AML-193 (cell line): Measurements from ENCODE around the gene MAP1A.
"Not testable (repeated sequence)": the region's sequence is repeated elsewhere in the genome, so short reads cannot be mapped to it uniquely, and the experiment has no call there.

Source experiments
- DNase-seq, 2 experiments: peaks; one replicate each; lab custom pipeline; 2025; lab: John Stamatoyannopoulos, UW

MAP1A gene

GRCh38 chr15:43529587-43530345 is 12.4 kb downstream of the MAP1A start:
- no peak for DNase-seq

GRCh38 chr15:43531018-43531670 is 13.7 kb downstream of the MAP1A start:
- DNase-seq: no peak

DNA sequence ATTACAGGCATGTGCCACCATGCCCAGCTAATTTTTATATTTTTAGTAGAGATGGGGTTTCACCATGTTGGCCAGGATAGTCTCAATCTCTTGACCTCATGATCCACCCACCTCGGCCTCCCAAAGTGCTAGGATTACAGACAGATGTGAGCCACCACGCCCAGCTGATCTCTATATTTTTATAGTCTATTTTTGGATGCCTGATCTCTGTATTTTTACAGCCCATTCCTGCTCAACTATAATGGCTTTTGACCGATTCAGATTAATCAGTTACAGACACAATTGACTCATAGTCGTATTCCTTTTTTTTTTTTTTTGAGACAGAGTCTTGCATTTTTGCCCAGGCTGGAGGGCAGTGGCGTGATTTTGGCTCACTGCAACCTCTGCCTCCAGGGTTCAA is 15.4 kb downstream of the MAP1A start:
- not testable (repeated sequence) for DNase-seq

GRCh38 chr15:43534897-43535296 is 17.5 kb downstream of the MAP1A start:
- no peak for DNase-seq

DNA sequence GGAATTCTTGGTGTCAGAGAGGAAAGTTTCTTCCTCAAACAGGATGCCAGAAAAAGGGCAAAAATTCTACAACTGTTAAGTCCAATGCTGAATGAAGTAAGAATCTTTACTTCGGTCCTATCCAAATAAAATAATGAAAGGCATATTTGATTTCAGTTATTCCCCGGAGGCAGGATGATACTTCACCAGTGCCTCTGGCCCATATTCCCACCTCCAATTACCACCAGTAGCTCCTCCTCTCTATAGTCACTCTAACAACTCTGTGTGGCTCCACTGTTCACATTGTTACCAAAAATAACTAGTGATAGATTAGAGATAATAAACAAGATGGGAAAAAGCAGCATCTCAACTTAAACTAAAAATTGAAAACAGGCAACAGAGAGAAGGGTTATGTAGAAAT is 20.7 kb downstream of the MAP1A start:
- DNase-seq: no peak

GRCh38 chr15:43541785-43542184 is 24.4 kb downstream of the MAP1A start:
- peak in 1 of 2 experiments; percentile 11 for DNase-seq

DNA sequence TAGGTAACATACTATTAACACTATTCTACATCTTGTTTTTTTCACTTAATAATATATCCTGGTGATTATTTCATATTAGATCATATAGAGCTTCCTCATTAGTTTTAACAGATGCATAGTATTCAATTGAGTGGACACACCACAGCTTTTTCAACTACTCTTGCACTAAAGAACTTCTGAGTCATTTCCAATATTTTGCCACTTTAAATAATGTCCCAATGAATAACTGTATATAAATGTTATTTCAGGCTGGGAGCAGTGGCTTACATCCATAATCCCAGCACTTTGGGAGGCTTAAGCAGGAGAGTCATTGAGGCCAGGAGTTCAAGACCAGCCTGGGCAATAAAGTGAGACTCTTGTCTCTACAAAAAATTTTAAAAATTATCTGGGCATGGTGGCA is 26.9 kb downstream of the MAP1A start:
- DNase-seq: no peak

GRCh38 chr15:43545426-43545825 is 28.0 kb downstream of the MAP1A start:
- no peak for DNase-seq

DNA sequence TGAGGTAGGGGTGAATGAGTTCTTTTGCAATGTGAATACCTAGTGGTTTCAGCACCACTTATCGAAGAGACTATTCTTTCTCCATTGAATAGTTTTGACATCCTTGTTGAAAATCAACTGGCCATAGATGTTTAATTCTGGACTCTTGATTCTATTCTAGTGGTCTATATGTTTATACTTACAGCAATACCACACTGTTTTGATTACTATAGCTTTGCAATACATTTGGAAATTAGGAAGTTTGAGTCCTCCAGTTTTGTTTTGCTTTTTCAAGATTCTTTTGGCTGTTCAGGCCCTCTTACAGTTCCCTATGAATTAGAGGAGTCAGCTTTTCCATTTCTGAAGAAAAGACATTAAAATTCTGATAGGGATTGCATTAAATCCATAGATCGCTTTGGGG is 30.1 kb downstream of the MAP1A start:
- DNase-seq: no peak

DNA sequence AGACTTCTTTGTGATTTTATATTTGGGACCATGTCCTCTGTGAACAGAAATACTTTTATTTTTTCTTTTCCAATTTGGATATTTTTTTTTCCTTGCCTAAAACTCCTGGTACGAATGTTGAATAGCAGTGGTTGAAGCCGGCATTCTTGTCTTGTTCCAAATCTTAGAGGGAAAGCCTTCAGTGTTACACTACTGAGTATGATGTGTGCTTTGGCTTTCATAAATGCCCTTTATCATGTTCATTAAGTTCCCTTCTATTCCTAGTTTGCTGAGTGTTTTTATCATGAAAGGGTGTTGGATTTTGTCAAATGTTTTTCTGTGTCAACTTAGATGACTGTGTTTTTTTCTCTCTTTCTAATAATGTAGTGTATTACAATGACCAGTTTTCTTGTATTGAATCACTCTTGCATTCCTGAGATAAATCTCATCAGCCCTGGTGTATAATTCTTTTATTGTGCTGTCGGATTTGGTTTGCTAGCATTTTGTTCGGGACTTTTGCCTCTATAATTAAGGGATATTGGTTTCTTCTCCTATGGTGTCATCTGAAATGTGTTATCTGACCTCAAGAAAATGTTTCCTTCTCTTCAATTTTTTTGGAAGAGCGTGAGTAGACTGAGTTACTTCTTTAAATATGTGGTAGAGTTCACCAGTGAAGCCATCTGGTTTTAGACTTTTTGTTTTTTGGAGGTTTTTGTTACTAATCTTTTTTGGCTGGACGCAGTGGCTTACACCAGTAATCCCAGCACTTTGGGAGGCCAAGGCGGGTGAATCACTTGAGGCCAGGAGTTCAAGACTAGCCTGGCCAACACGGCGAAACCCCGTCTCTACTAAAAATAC is 33.3 kb downstream of the MAP1A start:
- no peak for DNase-seq

- DNase-seq: no peak
Observed at GRCh38 chr15:43552256-43552655, 34.8 kb downstream of the MAP1A start.

- no peak for DNase-seq
Observed at GRCh38 chr15:43552986-43553385, 35.6 kb downstream of the MAP1A start.

- not testable (repeated sequence) for DNase-seq
Observed at GRCh38 chr15:43562753-43563152, 45.3 kb downstream of the MAP1A start.

DNA sequence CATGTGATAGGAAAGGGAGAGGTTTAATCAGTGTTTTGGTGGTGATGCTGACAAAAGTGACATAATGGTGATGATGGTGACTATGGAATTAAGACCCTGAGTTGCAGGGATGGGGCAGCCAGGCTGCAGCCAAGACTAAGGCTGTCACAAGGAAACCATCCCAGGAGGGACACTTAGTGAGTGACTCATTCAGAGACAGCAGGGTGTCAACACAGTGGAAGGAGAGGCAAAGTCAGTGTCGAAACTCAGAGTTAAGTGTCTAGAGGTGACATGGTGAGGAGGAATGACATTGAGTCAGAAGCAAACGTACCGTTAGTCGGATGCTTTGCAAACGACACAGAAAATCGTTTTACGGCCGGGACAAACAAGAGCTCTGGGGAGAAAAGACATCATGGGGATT is 46.4 kb downstream of the MAP1A start:
- not testable (repeated sequence) for DNase-seq

- not testable (repeated sequence) for DNase-seq
Observed at GRCh38 chr15:43566615-43567014, 49.2 kb downstream of the MAP1A start.

- DNase-seq: not testable (repeated sequence)
Observed at GRCh38 chr15:43574607-43575006, 57.2 kb downstream of the MAP1A start.
